ENCODE results near the gene VEGFA. TPM values are rescaled to one million over a fixed set of nuclear protein-coding genes. Genes with fewer than 3 reads are reported as not detected.

VEGFA gene
- total and polyA plus RNA-seq, 2 of the 8 experiments (the other 6 are each of a cell fraction or from before 2014, with no cell fraction given) = 42.2 to 58.5 TPM

GRCh38 chr6:43827898-43828297 lies 57.9 kb downstream of the VEGFA start (continued):
- TF ChIP-seq, protein P1, sequence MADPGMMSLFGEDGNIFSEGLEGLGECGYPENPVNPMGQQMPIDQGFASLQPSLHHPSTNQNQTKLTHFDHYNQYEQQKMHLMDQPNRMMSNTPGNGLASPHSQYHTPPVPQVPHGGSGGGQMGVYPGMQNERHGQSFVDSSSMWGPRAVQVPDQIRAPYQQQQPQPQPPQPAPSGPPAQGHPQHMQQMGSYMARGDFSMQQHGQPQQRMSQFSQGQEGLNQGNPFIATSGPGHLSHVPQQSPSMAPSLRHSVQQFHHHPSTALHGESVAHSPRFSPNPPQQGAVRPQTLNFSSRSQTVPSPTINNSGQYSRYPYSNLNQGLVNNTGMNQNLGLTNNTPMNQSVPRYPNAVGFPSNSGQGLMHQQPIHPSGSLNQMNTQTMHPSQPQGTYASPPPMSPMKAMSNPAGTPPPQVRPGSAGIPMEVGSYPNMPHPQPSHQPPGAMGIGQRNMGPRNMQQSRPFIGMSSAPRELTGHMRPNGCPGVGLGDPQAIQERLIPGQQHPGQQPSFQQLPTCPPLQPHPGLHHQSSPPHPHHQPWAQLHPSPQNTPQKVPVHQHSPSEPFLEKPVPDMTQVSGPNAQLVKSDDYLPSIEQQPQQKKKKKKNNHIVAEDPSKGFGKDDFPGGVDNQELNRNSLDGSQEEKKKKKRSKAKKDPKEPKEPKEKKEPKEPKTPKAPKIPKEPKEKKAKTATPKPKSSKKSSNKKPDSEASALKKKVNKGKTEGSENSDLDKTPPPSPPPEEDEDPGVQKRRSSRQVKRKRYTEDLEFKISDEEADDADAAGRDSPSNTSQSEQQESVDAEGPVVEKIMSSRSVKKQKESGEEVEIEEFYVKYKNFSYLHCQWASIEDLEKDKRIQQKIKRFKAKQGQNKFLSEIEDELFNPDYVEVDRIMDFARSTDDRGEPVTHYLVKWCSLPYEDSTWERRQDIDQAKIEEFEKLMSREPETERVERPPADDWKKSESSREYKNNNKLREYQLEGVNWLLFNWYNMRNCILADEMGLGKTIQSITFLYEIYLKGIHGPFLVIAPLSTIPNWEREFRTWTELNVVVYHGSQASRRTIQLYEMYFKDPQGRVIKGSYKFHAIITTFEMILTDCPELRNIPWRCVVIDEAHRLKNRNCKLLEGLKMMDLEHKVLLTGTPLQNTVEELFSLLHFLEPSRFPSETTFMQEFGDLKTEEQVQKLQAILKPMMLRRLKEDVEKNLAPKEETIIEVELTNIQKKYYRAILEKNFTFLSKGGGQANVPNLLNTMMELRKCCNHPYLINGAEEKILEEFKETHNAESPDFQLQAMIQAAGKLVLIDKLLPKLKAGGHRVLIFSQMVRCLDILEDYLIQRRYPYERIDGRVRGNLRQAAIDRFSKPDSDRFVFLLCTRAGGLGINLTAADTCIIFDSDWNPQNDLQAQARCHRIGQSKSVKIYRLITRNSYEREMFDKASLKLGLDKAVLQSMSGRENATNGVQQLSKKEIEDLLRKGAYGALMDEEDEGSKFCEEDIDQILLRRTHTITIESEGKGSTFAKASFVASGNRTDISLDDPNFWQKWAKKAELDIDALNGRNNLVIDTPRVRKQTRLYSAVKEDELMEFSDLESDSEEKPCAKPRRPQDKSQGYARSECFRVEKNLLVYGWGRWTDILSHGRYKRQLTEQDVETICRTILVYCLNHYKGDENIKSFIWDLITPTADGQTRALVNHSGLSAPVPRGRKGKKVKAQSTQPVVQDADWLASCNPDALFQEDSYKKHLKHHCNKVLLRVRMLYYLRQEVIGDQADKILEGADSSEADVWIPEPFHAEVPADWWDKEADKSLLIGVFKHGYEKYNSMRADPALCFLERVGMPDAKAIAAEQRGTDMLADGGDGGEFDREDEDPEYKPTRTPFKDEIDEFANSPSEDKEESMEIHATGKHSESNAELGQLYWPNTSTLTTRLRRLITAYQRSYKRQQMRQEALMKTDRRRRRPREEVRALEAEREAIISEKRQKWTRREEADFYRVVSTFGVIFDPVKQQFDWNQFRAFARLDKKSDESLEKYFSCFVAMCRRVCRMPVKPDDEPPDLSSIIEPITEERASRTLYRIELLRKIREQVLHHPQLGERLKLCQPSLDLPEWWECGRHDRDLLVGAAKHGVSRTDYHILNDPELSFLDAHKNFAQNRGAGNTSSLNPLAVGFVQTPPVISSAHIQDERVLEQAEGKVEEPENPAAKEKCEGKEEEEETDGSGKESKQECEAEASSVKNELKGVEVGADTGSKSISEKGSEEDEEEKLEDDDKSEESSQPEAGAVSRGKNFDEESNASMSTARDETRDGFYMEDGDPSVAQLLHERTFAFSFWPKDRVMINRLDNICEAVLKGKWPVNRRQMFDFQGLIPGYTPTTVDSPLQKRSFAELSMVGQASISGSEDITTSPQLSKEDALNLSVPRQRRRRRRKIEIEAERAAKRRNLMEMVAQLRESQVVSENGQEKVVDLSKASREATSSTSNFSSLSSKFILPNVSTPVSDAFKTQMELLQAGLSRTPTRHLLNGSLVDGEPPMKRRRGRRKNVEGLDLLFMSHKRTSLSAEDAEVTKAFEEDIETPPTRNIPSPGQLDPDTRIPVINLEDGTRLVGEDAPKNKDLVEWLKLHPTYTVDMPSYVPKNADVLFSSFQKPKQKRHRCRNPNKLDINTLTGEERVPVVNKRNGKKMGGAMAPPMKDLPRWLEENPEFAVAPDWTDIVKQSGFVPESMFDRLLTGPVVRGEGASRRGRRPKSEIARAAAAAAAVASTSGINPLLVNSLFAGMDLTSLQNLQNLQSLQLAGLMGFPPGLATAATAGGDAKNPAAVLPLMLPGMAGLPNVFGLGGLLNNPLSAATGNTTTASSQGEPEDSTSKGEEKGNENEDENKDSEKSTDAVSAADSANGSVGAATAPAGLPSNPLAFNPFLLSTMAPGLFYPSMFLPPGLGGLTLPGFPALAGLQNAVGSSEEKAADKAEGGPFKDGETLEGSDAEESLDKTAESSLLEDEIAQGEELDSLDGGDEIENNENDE (IDR thresholded peaks at IDR 0.05; ENCODE audit: insufficient replicate concordance, low read length) = no peak
- no peak for TF ChIP-seq CEBPB (IDR thresholded peaks at IDR 0.05; ENCODE audit: low read depth, low read length)
